Sigmoid colon (tissue), 7 donors: Measurements from ENCODE around the gene IZUMO1. TPM values are rescaled to one million over a fixed set of nuclear protein-coding genes. Genes with fewer than 3 reads are reported as not detected.
"Not testable (repeated sequence)": the region's sequence is repeated elsewhere in the genome, so short reads cannot be mapped to it uniquely, and the experiment has no call there.

Experiments used
- DNase-seq: peaks from one replicate; pipeline ENCODE4 v3.0.0-alpha.2; 2019
- H3K27ac ChIP-seq, 4 donors: fragments of 200-600 bp; sonication (generic); one replicate each; pipeline ENCODE4 v1.5.1; 2016 to 2019; ENCODE audit warnings: mild to moderate bottlenecking in 1 of 4
- H3K27me3 ChIP-seq, 3 donors: fragments of 200-600 bp; sonication (generic); one replicate each; pipeline ENCODE4 v1.5.1; 2019; ENCODE audit warnings: mild to moderate bottlenecking in 1 of 3
- H3K36me3 ChIP-seq, 4 donors: fragments of 200-600 bp; sonication (generic); one replicate each; pipeline ENCODE4 v1.5.1; 2016 to 2019
- H3K4me1 ChIP-seq, 4 donors: fragments of 200-600 bp; sonication (generic); one replicate each; pipeline ENCODE4 v1.5.1; 2017 to 2019
- H3K4me3 ChIP-seq, 4 donors: fragments of 200-600 bp; sonication (generic); one replicate each; pipeline ENCODE4 v1.5.1; 2017 to 2019; ENCODE audit warnings: mild to moderate bottlenecking in 2 of 4, moderate library complexity in 1 of 4
- H3K9me3 ChIP-seq, 4 donors: fragments of 200-600 bp in 3 of 4; sonication (generic) in 3 of 4; one replicate each; pipeline versions ENCODE4 v1.5.1 to v1.6.1; 2013 to 2019
- EP300 ChIP-seq, 4 donors: sonication (generic); formaldehyde crosslinking; IDR thresholded peaks; one replicate each; pipeline ENCODE4 v1.6.1; 2017; ENCODE audit warnings: antibody characterized with exemption in 4 of 4
- POLR2A ChIP-seq, 2 donors: fragments of 450-650 bp; IDR thresholded peaks; one replicate each; pipeline ENCODE4 v1.6.1; 2016; ENCODE audit warnings: antibody characterized with exemption in 2 of 2, mild to moderate bottlenecking in 2 of 2, moderate library complexity in 2 of 2
- POLR2AphosphoS5 ChIP-seq, 4 donors: sonication (generic); formaldehyde crosslinking; IDR thresholded peaks; one replicate each; pipeline ENCODE4 v1.6.1; 2017; ENCODE audit warnings: antibody characterized with exemption in 4 of 4
- WGBS, 2 donors: extraction: QIAGEN DNeasy Blood & Tissue Kit; methylation state at CpG; one replicate each; pipeline ENCODE4 v1.1.7; 2013; 5-methylcytosine and 5-hydroxymethylcytosine counted together
- intact Hi-C: fragments of 100-400 bp; cut with DNase I; formaldehyde crosslinking; loops from one replicate; pipeline ENCODE4 v1.15.1; 2023
- polyA plus RNA-seq, 3 donors: library from polyadenylated mRNA; stranded (reverse); fragments of 200-250 nt; gene quantifications; one replicate each; pipeline ENCODE4 v1.2.3, GENCODE V29; 2013
- total RNA-seq, 4 donors: library from RNA; depleted of rRNA; stranded (reverse); fragments of >200 nt; gene quantifications; one replicate each; pipeline ENCODE4 v1.1.0, GENCODE V29; 2016
- TF ChIP-seq, protein P1 (sequence below), 4 experiments: fragments of 450-650 bp in 3 of 4; fragments of 200-600 bp in 1 of 4; IDR thresholded peaks; one replicate each; pipeline ENCODE4 v1.5.1; 2016 to 2019; ENCODE audit warnings: antibody characterized with exemption in 4 of 4, mild to moderate bottlenecking in 3 of 4, moderate library complexity in 2 of 4
- donor health status: healthy with polysubstance abuse.
- donor health status: Bipolar disorder and iron deficiency.
- donor health status: healthy.

The IZUMO1 gene
- total and polyA plus RNA-seq, 7 donors: 0.15 to 1.8 TPM; not detected in 5

DNA sequence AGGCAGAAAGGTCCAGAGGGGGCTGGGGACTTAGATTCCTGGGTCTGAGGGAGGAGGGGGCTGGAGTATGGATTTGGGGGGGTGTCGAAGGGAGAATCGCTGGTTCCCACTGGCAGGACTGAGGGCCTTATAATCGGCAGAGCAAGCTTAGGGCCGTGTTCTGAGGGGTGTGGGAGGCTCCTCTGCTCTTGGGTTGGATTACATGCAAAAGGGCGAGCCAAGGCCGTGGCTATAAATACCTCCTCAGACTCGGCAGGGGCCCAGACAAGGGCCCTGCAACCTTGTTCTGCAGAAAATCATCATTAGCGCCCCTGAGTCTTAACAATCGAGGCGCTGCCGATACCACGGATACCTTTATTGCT, 26.5 kb downstream of the IZUMO1 start:
- no peaks in the 10 kb centered on the region for H3K9me3 ChIP-seq
- TF ChIP-seq POLR2AphosphoS5 (IDR thresholded peaks at IDR 0.05): no peak
- TF ChIP-seq, protein P1, sequence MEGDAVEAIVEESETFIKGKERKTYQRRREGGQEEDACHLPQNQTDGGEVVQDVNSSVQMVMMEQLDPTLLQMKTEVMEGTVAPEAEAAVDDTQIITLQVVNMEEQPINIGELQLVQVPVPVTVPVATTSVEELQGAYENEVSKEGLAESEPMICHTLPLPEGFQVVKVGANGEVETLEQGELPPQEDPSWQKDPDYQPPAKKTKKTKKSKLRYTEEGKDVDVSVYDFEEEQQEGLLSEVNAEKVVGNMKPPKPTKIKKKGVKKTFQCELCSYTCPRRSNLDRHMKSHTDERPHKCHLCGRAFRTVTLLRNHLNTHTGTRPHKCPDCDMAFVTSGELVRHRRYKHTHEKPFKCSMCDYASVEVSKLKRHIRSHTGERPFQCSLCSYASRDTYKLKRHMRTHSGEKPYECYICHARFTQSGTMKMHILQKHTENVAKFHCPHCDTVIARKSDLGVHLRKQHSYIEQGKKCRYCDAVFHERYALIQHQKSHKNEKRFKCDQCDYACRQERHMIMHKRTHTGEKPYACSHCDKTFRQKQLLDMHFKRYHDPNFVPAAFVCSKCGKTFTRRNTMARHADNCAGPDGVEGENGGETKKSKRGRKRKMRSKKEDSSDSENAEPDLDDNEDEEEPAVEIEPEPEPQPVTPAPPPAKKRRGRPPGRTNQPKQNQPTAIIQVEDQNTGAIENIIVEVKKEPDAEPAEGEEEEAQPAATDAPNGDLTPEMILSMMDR (IDR thresholded peaks at IDR 0.05): no peak
- TF ChIP-seq POLR2A (IDR thresholded peaks at IDR 0.05): no peak
- no peak for TF ChIP-seq EP300 (IDR thresholded peaks at IDR 0.05)
- H3K27ac ChIP-seq: peak overlapping the region; percentile 88 to 92 (median 90)
- intact Hi-C loops: no loop called here
- no peak for DNase-seq
- H3K4me1 ChIP-seq: peaks cover 0 to 52% (median 31%) of the 10 kb centered on the region in 4 donors
- H3K27me3 ChIP-seq: no peaks in the 10 kb centered on the region
- H3K36me3 ChIP-seq: no peaks in the 10 kb centered on the region
- H3K4me3 ChIP-seq: peak overlapping the region in 3 of 4 donors; percentile 52 to 64 (median 58)
- 14 to 39% methylated on average over 12 of the region's 12 CpGs for WGBS, 2 donors

DNA sequence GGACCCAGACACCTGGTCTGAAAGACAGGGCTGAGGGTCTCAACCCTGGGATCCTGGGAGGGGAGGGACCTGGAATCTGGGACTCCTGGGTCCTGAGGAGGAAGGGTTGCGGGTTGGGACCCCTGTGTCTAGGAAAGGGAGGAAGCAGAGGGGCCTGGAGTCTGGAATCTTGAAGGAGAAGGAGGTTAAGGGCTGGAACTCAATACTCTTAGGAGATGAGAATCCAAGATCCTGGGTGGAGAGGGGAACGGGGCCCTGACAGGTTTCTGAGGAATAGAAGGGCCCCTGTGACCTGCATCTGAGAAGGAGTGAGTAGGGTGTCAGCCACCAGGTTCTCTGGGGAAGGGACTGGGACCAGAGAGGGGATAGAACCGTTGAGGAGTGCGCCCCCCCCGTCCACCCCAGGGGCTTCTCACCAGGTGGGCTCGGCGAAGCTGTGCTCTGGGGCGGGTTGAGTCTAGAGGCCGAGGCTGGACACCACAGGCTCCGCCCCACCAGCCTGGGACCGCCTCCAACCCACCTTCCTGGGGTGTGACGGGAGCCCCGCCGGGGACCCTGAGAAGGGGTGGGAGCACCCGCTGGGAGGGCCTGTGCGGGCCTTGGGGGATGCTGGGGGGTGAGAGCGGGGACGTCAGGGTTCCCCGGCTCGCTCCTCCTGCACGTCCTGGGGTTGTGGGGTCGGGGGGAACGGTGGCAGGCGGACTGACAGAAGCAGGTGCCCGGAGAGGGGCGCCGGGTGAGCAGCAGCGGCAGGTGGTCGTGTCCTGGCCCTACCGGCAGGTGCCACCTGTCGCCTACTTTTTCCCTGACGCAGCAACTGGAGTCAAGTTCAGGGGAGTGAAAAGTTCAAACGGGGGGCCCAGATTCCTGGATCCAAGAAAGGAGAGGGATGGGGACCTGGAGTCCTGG, 27.2 kb downstream of the IZUMO1 start, which contains the start of gene MAMSTR:
Gene MAMSTR, minus strand, starts transcription at position 463 of the 909 bp plus-strand sequence. CDS start 694 bp downstream, outside the sequence.
- Histone ChIP-seq H3K27ac (peak within 1 kb of the TSS; percentile 88 to 92 (median 90)), H3K36me3 (no peaks in the 10 kb centered on the region), H3K4me3 (peak within 1 kb of the TSS in 3 of 4 donors; percentile 52 to 64 (median 58)), H3K27me3 (no peaks in the 10 kb centered on the region), H3K4me1 (peaks cover 0 to 55% (median 38%) of the 10 kb centered on the region in 4 donors), H3K9me3 (no peaks in the 10 kb centered on the region)
- TF ChIP-seq, protein P1 (IDR thresholded peaks at IDR 0.05): no peak
- TF ChIP-seq POLR2AphosphoS5 (IDR thresholded peaks at IDR 0.05) (no peak), POLR2A (IDR thresholded peaks at IDR 0.05) (no peak), EP300 (IDR thresholded peaks at IDR 0.05) (no peak)
- intact Hi-C loops: no loop called here
- WGBS, 2 donors: 67 to 76% methylated on average over 33 of the region's 33 CpGs
- no peak for DNase-seq

DNA sequence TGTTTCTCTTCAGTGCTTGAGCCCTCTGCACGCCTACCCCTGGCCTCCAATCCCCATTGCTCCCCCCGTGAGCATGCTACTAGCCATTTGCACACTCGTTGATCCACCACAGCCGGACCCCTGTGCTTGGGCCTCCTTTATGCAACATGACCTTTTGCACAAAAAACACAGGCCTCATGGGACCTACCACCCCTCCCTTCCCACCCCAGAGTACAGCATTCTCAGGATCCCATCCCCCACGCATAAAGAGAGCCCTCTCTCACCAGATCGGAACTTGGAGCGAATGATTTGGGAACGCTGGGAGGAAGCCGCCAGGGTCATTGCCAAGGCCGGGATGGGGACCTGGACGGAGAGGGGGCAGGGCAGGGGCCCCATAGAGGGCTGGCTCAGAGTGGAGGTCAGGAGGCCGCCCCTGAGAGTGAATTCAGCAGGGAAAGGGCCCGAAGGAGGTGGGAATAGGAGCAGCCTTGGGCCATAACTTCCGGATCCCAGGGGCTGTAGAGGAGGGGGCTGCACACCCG, 27.9 kb downstream of the IZUMO1 start:
- Histone ChIP-seq H3K27me3 (no peaks in the 10 kb centered on the region), H3K4me3 (no peak overlapping the region), H3K36me3 (no peaks in the 10 kb centered on the region), H3K27ac (peak overlapping the region; percentile 25 to 51 (median 36)), H3K4me1 (peaks cover 0 to 53% (median 39%) of the 10 kb centered on the region in 4 donors), H3K9me3 (no peaks in the 10 kb centered on the region)
- no peak for DNase-seq
- TF ChIP-seq POLR2A (IDR thresholded peaks at IDR 0.05): no peak
- 74 to 81% methylated on average over 15 of the region's 15 CpGs for WGBS, 2 donors
- intact Hi-C loops: no loop called here

DNA sequence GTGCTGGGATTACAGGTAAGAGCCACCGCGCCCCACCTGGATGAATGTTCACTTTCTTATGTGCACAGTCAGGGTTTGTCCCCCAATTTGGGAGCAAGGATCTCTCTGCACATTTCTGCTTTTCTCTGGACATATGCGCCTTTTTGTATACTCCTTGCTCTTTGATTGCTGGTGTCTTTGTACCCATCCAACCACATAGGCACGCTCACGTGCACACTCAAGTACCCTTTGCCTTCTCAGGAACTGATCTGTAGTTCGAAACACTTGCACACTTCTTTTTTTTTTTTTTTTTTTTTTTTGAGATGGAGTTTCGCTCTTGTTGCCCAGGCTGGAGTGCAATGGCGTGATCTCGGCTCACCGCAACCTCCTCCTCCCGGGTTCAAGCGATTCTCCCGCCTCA, 28.6 kb downstream of the IZUMO1 start:
- Histone ChIP-seq H3K4me1 (peaks cover 0 to 59% (median 44%) of the 10 kb centered on the region in 4 donors), H3K27ac (peak overlapping the region in 1 of 4 donors; percentile 88)
- intact Hi-C loops, H3K9me3 ChIP-seq, DNase-seq, H3K4me3 ChIP-seq, H3K36me3 ChIP-seq, H3K27me3 ChIP-seq: not testable (repeated sequence)
- WGBS, 2 donors: 90 to 92% methylated on average over 13 of the region's 13 CpGs

DNA sequence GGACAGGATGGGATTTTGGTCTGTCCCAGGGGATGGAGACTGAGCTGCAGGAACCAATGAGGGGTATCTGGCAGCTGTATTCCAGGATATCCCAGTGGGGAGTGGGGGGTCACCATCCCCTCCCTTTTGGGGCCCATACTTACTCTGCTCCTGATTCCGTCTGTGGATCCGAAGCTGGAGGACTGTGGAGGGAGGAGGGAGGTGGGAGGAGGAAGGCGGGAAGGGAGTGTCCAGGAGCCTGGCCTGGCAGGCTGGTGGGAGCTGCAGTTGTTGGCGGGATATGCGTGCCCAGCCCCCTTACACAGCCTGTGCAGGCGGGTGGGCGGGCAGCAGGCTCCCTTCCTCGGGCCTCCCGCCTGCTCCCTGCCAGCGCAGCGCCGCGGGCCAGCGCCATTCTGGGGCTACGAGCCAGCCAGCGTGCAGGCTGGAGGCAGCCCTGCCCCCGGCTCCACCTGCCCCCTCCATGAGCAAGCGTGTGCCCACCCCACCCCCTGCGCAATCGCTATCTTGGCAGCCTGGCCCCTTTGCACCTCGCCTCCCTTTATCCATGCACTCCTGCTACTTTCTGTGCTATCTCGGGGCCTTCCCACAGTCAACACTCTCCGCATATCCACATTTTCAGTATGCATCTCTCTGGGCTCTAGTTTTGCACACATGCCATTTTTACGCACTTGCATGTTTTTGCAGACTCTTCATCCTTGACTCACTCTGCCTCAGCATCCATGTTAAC, 30.0 kb downstream of the IZUMO1 start:
- Histone ChIP-seq H3K4me1 (peaks cover 0 to 65% (median 48%) of the 10 kb centered on the region in 4 donors), H3K27me3 (no peaks in the 10 kb centered on the region), H3K4me3 (peak overlapping the region; percentile 3 to 45 (median 31)), H3K27ac (peak overlapping the region; percentile 84 to 88 (median 86)), H3K36me3 (no peaks in the 10 kb centered on the region), H3K9me3 (no peaks in the 10 kb centered on the region)
- intact Hi-C loops: no loop called here
- 17 to 43% methylated on average over 24 of the region's 24 CpGs for WGBS, 2 donors
- TF ChIP-seq EP300 (IDR thresholded peaks at IDR 0.05): no peak
- TF ChIP-seq, protein P1 (IDR thresholded peaks at IDR 0.05): no peak
- no peak for TF ChIP-seq POLR2A (IDR thresholded peaks at IDR 0.05)
- TF ChIP-seq POLR2AphosphoS5 (IDR thresholded peaks at IDR 0.05): no peak
- DNase-seq: peak; percentile 82
